NCI-H510A (cell line): Measurements from ENCODE around the gene TRIM32.
"Not testable (repeated sequence)": the region's sequence is repeated elsewhere in the genome, so short reads cannot be mapped to it uniquely, and the experiment has no call there.

Source experiments
- DNase-seq: peaks from one replicate; lab custom pipeline; 2025; lab: John Stamatoyannopoulos, UW

Gene TRIM32

DNA sequence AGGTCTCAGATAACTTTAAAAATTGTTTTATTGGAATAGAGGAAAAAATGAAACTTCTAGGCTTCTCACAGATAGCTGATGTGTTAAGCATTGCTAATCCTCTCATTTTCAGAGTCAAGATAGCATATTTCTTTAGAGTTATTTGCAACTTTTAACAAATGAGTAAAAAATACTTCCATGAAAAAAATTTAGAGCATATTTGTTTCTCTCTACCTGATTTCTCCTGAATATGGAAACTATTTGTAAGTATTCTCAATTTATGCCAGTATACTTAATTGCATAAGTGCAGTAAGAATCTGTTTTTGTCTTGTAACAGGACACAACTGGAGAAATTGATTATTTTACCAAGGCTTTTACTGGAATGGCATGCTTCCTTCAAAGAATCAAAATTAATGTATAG lies 3.6 kb upstream of the TRIM32 start:
- DNase-seq = no peak

DNA sequence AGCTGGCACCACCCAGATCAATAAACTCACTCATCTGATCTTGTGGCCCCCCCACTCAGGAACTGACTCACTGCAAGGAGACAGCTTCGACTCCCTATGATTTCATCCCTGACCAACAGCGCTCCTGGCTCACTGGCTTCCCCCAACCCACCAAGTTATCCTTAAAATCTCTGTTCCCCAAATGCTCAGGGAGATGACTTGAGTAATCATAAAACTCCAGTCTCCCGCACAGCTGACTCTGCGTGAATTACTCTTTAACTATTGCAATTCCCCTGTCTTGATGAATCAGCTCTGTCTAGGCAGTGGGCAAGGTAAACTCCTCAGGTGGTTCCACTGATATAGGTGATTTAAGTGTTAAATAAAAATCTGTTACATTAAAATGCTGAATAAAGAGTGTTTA lies 1.9 kb upstream of the TRIM32 start:
- DNase-seq = no peak

DNA sequence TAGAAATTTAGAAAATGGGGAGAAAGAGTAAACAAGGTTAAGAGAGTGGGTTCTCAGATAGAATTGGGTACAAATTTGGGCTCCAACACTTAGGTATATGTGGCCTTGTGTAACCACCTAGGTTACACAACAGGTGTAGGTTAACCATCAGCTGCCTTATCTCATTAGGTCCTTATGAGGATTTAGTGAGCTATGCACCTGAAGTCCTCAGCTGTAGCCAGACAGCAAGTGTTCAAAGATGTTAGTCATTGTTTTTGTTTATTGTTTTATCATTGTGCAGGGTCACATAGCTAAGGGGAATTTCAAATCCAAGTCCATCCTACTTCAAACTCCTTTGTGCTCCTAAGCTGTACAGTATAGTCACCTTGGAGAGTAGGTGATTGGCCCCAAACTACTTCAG lies 970 bp upstream of the TRIM32 start:
- no peak for DNase-seq

DNA sequence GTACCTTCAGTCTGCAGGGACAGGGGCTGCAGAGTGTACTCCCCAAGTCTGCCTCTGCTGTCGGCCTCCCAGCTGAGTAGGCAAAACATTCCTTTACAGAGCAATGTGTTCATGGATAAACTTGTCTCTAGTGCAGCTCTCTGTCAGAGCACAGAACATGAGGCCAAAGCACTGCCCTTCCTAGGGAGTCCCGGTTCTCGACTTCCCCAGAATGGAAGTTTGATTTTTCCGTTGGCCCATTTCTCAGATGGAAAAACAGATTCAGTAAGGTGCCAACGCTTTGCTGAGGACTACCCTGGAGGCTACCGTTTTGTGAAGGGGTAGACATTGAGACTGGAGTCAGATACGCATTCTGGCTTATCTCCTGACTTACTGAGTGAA lies 422 bp upstream of the TRIM32 start:
- no peak for DNase-seq

DNA sequence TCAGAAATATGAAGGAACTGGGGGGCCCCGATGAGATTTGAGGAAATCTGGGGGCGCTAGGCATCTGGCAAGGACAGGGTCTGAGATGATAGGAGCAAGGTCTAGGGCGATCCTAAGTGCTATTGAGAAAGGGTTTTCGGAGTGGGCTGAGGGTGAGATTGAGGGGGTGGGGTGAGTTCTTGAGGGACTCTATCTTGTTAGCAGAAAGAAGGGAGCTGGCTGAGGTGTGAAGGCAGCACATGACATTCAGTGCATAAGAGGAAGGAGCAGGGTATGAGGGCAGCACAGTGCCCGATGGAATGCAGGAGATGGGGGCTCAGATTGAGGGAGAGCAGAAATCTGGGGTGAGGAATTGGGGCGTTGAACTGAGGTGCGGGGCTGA lies 640 bp downstream of the TRIM32 start:
- DNase-seq = no peak

DNA sequence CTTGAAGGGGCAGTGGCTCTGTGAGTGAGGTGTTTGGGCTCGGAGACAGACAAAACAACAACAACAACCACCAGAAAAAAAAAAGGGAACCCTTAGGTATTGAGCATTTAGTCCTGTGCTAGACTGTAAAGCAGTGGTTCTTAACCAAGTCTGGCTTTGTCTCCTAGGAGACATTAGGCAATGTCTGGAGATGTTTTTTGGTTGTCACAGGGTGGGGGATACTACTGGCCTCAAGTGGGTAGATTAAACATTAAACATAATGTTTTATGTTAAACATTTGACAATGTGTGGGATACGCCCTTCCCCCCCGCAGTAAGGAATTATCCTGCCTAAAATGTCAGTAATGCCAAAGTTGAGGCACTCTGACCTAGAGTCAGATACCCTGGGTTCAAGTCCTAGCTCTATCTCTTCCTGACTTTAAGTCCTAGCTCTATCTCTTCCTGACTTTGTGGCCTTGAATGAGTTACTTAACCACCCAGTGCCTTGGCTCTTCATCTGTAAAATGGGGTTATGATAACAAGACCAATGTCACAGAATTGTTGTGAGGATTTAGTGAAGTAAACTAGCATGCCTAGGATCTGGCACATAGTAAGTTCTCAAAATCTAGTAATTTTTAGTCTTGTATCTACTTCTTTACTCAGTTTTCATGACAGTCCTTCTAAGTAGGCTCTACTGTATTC lies 1.8 kb downstream of the TRIM32 start:
- DNase-seq = no peak

DNA sequence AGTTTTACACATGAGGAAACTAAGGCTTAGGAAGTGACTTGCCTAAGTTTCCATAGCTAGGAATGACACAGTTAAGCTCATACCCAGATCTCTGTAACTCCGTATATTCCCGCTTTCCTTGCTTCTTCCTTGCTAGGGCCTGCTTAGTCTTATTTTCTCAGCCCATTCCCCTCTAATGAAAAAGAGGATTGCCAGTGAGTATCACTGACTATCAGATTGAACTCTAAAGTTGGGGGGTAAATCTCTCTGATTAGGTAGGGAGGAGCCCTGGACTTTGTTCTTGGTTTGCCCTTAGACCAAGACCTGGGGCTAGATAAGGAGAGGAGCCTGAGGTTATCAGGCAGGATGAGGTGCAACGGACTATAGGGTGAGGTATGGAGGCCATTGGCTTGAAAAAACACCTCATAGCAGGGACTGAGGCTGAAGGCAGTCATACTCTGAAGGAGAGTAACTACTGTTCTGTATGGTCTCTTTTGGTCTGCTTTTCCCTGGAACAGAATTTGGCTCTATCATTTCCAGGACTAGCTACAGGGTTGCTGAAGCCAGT lies 2.5 kb downstream of the TRIM32 start:
- DNase-seq = no peak

DNA sequence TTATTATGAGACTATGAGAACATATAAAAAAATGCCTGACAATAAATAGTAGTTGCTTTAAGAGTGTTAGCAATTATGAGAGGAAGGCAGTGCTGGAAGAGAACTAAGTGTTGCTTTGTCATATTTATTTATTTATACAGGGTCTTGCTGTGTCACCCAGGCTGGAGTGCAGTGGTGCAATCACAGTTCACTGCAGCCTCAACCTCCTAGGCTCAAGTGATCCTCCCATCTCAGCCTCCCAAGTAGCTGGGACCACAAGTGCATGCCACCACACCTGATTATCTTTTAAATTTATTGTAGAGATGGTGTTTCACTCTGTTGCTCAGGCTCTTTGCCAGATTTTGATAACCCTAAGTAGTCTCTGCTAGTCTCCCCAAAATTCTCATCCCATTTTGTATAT lies 3.7 kb downstream of the TRIM32 start:
- not testable (repeated sequence) for DNase-seq

DNA sequence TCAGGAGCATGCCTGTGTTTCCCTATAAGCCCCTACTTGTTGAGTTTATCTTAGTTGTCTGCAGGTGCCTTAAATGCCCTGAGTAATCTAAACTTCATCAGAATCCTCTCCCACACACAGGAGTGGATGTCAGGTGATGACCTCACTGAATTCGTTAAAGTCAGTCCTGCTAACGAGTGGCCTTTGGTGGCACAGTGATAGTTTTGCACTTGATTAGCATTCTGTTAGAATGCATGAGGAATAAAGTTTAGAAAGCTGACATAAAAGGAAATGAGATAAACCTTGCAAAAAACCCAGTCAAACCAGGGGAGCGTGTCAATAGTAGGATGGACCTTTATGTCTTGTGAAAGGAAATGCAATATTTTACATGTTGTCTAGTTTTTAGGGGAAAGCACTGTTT lies 4.5 kb downstream of the TRIM32 start:
- no peak for DNase-seq

DNA sequence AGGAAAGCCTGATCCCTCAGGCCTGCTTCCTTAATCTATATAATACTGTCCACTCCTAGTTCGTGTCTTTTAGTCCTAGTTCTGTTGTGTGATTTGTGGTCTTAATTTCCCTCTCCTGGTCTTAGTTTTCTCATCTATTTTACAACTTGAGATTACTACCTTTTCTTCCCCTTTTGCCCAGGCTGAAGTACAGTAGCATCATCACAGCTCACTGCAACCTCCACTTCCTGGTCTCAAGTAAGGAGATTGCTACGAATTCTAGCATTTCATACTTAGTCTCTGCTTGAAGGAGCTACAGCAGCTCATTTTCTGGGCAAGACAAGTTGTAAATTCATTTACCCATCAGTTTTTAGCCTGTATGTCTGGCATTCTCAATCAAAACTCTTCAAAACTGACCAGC lies 5.5 kb downstream of the TRIM32 start:
- DNase-seq = no peak

DNA sequence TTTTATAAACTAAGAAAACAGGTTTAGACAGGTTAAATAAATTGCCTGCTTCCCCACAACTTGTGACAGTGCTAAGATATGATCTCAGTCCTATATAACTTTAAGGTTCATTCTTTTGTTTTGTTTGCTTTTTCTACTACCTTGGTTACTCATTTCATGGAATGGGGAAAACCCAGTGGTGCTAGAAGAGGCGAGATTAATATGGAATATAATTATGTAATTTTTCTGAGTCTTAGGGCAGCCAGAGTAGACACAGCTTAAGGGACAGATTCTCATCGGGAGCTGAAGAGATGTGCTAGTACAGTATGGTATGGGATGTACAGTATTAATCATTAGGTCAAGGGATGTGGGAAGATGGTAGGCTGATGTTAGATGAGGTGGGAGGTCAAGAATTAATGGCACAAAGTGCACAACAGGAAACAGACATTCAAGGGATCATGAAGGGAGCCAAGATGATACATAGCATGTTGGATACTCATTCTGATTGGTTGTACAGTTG lies 6.2 kb downstream of the TRIM32 start:
- DNase-seq = no peak

DNA sequence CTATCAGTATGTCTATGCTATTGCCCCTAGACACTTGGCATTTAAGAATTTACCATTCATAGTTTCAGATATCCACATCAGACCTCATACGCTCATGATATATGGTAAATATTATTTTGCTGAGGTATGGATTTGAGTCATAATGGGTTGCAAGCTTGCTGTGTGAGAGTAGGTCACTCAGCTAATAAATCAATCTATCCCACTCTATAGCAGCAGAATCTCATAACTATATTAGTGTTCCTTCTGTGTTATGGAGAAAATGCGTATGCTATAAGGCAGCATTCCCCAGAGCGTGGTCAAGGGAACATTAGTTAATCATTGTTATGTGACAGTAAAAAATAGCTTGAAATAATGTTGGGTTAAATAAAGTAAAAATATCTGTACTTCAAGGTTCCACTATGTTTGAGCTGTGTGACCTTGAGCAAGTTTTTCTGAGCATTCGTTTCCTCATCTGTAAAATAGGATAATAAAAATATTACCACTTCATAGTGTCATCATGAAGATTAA lies 7.7 kb downstream of the TRIM32 start:
- no peak for DNase-seq

DNA sequence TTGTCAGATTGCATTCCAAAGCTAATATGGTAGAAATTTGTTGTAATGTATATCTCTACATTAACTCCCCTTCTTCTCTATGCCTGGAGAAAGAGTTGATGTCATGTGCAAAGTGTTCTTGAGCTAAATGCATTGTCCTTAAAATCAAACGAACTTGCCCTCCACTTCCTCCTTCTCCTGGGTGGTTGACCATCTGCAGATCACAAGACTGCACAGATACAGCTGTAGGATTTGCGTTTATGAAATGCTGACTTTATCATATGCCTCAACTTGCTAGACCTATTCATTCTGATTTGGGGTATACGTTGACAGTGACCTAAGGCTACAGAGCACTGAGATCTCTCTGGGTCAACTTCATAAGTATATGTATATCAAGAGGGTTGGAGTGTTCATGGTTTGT lies 8.3 kb downstream of the TRIM32 start:
- DNase-seq = no peak

DNA sequence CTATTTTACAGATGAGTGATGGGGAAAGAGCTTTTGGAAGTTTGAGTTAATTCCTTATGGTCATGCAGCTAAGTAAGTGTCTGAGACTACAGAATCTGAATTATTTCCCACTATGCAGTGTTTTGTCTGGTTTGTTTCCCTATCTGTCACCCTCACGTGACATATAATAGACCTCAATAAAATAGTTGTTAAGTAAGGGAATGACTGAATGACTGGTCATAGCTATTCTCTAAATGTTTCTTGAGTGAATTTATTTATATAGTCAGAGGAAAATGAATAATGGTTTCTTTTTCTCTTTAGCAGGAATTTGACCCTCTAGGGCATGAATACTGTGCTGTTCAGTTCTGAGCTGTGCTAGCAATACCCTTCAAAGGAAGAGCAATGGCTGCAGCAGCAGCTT lies 10.3 kb downstream of the TRIM32 start:
- no peak for DNase-seq

DNA sequence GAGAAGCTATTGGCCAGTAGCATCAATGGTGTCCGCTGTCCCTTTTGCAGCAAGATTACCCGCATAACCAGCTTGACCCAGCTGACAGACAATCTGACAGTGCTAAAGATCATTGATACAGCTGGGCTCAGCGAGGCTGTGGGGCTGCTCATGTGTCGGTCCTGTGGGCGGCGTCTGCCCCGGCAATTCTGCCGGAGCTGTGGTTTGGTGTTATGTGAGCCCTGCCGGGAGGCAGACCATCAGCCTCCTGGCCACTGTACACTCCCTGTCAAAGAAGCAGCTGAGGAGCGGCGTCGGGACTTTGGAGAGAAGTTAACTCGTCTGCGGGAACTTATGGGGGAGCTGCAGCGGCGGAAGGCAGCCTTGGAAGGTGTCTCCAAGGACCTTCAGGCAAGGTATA lies 10.8 kb downstream of the TRIM32 start:
- no peak for DNase-seq

DNA sequence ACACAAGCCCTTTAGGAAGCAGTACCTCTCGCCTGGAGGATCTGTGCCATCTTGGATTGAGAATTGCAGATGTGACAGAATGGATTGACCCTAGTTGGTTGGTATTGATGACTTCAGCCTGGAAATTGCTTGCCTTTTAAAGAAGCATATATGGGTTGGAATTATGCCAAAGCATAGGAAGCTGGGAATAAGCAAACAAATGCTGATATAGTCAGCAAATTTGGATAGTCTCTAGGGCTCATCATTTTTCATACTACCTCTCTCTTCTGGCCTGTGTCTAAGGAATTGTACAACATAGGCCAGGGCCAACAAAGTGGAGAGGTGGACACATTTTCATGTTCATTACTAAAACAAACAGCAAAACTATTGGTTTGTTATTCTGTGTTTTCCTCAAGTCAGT lies 13.2 kb downstream of the TRIM32 start:
- no peak for DNase-seq

DNA sequence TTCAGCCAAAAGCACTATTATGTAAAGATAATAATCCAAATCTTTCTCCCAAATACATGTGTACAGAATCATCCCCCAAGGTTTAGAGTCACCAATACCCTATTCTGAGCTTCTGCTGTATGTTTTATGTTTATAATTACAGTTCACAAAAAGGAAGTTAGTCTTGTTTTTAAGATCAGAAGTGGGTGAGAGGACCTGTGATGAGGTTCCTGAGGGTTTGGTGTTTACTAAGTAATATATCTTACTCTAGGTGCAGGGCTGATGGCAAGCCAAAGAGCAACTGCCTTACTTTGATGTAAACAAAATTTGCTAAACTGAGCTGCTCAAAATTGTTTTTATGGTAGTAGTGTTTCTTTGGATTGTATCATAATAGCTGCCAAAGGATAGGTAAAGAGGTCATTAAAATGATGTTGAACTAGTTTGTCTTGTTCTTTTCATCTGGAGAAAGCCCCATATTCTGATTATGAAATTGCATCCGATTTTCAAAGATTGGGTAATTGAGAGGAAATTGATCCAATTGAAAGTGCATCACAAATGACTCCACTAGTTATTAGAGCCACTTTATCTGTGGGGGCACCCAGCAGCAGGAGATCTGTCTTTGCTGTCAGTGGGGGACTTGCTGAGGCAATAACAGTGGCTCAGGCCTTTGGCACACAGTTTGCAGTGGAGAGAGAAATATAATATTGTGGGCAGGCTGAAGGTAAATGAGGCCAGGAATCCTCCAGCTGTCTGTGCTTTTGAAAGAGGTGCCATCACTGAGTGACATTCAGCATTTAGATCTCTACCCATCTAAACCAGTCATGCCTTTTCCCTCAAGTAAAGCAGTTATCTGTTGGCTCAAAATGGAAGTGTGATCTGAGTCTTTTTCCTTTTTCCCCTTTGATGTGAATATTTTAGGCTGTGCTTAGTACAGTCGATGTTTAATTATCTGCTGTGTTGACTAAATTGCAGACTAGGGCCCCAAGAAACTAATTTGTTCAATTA lies 14.1 kb downstream of the TRIM32 start:
- peak; percentile 10 for DNase-seq

DNA sequence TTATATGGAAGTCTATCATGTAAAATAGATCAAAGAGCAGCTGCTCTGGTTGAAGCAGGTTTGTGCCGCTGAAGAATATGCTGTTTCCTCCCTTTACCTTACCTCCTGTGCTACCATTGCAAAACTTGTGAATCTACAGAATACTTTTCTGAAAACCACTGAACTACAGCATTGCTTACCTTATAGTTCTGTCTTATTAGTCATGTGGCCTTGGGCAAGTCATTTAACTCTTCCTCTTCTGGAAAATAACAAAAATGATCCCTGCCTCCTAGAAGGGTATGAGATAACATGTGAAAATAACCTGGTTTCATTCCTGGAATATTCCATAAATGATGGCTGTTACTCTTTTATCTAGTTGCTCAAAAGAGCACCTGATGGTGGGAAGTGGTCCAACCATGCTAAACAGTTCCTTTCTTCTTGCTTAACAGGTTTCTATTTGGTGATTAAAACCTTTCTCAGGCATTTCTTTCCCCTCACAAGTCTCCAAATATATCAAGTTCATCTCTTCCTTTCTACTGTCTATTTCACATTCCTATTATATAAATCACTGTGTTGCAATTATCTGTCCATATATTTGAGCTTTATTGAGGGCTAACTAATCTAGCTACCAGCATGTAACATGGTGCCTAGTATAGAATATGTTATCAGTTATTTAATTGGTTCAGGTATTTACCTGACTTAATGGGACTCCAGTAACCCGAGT lies 15.0 kb downstream of the TRIM32 start:
- DNase-seq = no peak

DNA sequence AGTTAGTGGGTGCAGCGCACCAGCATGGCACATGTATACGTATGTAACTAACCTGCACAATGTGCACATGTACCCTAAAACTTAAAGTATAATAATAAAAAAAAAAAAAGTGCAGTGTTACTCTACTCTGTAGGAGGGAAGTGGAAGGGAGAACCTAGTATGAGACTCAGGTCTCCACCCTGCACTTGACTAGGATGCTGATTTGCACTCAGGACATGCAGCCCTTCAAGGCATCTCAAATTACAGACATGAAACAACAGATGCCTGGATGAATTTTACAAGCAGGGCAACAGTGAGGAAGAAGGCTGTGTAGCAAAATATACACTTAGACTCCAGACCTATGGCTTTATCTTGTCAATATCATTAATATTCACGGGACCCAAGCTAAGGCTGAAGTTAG lies 16.5 kb downstream of the TRIM32 start:
- DNase-seq = no peak

DNA sequence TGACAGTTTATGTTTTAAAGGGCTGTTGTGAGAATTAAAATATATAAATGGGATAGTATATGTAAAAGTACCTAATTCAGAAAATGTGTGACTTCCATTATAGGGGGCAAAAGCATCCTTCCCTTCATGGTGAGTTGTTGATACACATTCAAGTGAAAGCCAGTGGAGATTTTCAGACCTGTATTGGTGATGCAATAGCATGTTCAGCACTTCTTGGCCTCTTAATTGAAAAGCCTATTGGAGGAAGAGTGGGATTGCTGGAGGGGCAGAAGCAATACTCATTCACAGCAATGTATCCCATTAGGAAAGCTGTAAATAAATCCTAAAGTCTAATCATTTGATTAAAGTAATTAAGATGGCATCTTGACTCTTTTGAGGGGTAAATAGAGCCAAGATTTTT lies 17.4 kb downstream of the TRIM32 start:
- no peak for DNase-seq

DNA sequence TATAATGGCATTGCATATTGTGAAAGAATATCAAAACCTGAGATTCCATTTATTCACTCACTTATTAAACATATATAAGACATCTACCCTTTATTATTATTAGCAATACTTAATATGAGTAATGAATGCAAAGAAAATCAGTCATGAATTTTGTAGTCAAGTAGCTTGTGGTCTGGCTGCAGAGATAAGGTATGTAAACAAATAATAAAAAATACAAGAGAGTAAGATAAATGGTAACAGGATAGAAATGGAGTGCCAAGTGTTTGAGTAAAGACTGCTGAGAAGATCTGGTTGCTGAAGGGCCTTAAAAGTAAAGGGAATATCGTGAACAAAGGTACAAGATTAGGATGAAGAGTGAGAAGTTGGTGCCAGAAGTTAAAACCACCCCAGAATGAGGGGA lies 18.4 kb downstream of the TRIM32 start:
- DNase-seq = no peak
